ENCODE measurements around the gene GATAD2A. TPM values are rescaled to one million over a fixed set of nuclear protein-coding genes. Genes with fewer than 3 reads are reported as not detected.

Gene GATAD2A
- total RNA-seq, 1 donor from 2014 or later = 91.0 TPM

DNA sequence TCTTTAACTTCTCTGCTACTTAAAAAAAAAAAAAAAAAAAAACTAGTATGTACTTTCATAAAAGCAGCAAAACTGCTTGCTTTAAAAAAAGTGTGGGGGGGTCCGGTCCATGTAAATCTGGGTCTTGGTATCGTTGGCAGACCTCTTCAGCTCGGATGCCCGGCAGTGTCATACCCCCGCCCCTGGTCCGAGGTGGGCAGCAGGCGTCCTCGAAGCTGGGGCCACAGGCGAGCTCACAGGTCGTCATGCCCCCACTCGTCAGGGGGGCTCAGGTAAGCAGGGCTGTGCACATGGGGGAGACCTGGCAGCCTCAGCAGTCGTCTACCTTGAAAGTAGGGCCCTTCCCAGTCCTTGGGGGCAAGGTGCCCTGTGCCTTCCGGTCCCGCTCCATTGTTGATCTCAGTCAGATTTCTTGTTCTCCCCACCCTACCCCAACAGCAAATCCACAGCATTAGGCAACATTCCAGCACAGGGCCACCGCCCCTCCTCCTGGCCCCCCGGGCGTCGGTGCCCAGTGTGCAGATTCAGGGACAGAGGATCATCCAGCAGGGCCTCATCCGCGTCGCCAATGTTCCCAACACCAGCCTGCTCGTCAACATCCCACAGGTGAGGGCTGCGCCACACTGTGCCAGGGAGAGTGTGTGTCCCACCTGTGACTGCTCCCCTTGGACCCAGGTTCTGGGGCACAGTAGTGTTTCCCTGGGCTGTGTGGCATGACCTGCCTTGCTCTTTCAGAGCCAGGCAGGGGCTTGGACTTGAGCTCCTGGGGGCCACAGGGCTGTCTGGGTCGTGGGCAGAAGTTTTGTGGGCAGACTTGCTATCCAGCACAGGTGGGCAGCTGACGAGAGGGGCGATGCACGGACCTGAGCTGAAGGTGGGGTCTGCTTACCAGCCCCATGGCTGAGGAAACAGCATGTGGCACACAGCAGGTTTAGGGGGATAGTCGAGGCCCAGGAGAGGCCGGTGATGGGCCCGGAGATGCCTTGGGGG, 90.4 kb downstream of the GATAD2A start:
- Mint-ChIP-seq H3K27ac (no peak overlapping the region), H3K4me1 (ENCODE audit: low read depth) (no peaks in the 10 kb centered on the region)

DNA sequence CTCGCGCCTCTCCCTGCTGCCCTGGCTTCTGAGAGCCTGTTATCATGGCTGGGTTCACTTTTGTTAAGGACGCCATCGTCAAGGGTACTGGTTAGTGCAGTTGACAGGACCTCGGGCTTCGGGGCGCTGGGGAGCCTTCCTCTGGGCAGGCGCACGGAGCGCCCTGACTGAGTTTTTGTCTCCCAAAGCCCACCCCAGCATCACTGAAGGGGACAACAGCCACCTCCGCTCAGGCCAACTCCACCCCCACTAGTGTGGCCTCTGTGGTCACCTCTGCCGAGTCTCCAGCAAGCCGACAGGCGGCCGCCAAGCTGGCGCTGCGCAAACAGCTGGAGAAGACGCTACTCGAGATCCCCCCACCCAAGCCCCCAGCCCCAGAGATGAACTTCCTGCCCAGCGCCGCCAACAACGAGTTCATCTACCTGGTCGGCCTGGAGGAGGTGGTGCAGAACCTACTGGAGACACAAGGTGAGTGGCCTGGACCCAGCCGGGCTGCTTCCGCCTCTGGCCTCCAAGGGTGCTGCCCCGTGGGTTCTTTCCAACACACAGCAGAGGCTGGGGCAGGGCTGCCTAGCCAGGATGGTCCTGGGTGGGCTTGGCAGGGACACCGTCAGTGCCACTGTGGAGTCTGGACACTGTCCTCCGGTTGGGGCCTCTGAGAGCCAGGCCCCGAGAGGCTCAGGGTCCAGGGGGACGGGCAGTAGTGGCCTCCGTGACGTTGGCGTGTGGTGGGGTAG, 92.9 kb downstream of the GATAD2A start:
- Mint-ChIP-seq H3K27me3 (no peaks in the 10 kb centered on the region), H3K4me3 (ENCODE audit: low read depth) (no peak overlapping the region), H3K27ac (no peak overlapping the region), H3K4me1 (ENCODE audit: low read depth) (no peaks in the 10 kb centered on the region), H3K36me3 (ENCODE audit: insufficient read depth) (peaks cover 18% of the 10 kb centered on the region), H3K9me3 (ENCODE audit: low read depth) (no peaks in the 10 kb centered on the region)
- no peak for DNase-seq (ENCODE audit: low spot score, unreplicated experiment)
- TF ChIP-seq, protein P1, sequence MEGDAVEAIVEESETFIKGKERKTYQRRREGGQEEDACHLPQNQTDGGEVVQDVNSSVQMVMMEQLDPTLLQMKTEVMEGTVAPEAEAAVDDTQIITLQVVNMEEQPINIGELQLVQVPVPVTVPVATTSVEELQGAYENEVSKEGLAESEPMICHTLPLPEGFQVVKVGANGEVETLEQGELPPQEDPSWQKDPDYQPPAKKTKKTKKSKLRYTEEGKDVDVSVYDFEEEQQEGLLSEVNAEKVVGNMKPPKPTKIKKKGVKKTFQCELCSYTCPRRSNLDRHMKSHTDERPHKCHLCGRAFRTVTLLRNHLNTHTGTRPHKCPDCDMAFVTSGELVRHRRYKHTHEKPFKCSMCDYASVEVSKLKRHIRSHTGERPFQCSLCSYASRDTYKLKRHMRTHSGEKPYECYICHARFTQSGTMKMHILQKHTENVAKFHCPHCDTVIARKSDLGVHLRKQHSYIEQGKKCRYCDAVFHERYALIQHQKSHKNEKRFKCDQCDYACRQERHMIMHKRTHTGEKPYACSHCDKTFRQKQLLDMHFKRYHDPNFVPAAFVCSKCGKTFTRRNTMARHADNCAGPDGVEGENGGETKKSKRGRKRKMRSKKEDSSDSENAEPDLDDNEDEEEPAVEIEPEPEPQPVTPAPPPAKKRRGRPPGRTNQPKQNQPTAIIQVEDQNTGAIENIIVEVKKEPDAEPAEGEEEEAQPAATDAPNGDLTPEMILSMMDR (IDR thresholded peaks at IDR 0.05; ENCODE audit: unreplicated experiment) = no peak

More for the DNA sequence above, 90.4 kb downstream of the GATAD2A start:
- DNase-seq (ENCODE audit: low spot score, unreplicated experiment) = no peak
- Mint-ChIP-seq H3K36me3 (ENCODE audit: insufficient read depth) (peaks cover 8% of the 10 kb centered on the region), H3K27me3 (no peaks in the 10 kb centered on the region), H3K4me3 (ENCODE audit: low read depth) (no peak overlapping the region), H3K9me3 (ENCODE audit: low read depth) (no peaks in the 10 kb centered on the region)
- TF ChIP-seq, protein P1 (IDR thresholded peaks at IDR 0.05; ENCODE audit: unreplicated experiment) = no peak

GRCh38 chr19:19499272-19499995, 94.0 kb downstream of the GATAD2A start:
- Mint-ChIP-seq H3K9me3 (ENCODE audit: low read depth) (no peaks in the 10 kb centered on the region), H3K27me3 (no peaks in the 10 kb centered on the region), H3K4me3 (ENCODE audit: low read depth) (no peak overlapping the region), H3K4me1 (ENCODE audit: low read depth) (no peaks in the 10 kb centered on the region), H3K27ac (no peak overlapping the region), H3K36me3 (ENCODE audit: insufficient read depth) (peaks cover 22% of the 10 kb centered on the region)
- TF ChIP-seq, protein P1 (IDR thresholded peaks at IDR 0.05; ENCODE audit: unreplicated experiment) = no peak
- DNase-seq (ENCODE audit: low spot score, unreplicated experiment) = no peak

GRCh38 chr19:19500975-19501644, 95.6 kb downstream of the GATAD2A start:
- Mint-ChIP-seq H3K27ac (no peak overlapping the region), H3K27me3 (no peaks in the 10 kb centered on the region), H3K36me3 (ENCODE audit: insufficient read depth) (peaks cover 17% of the 10 kb centered on the region), H3K4me1 (ENCODE audit: low read depth) (no peaks in the 10 kb centered on the region), H3K9me3 (ENCODE audit: low read depth) (no peaks in the 10 kb centered on the region), H3K4me3 (ENCODE audit: low read depth) (no peak overlapping the region)
- TF ChIP-seq, protein P1 (IDR thresholded peaks at IDR 0.05; ENCODE audit: unreplicated experiment) = no peak
- no peak for DNase-seq (ENCODE audit: low spot score, unreplicated experiment)

Measured in progenitor cell of endocrine pancreas (in vitro differentiated cells).